Ishikawa (cell line): ENCODE data around the gene ZNF628.

ENCODE experiments used
- CREB1 ChIP-seq: IDR thresholded peaks from 2 replicates; pipeline ENCODE4 v1.6.1; 2012; ENCODE audit warnings: low read depth
- EGR1 ChIP-seq: IDR thresholded peaks from 2 replicates; pipeline ENCODE4 v1.6.1; 2012
- EP300 ChIP-seq: IDR thresholded peaks from 2 replicates; pipeline ENCODE4 v1.6.1; 2012; ENCODE audit warnings: borderline replicate concordance
- FOXM1 ChIP-seq: IDR thresholded peaks from 2 replicates; pipeline ENCODE4 v1.6.1; 2012; ENCODE audit warnings: low read depth, borderline replicate concordance
- MAX ChIP-seq: IDR thresholded peaks from 2 replicates; pipeline ENCODE4 v1.6.1; 2012
- NFIC ChIP-seq: IDR thresholded peaks from 2 replicates; pipeline ENCODE4 v1.6.1; 2012
- RAD21 ChIP-seq: IDR thresholded peaks from 2 replicates; pipeline ENCODE4 v1.6.1; 2012; ENCODE audit warnings: low read depth
- REST ChIP-seq: IDR thresholded peaks from 2 replicates; pipeline ENCODE4 v1.6.1; 2012; ENCODE audit warnings: low read depth, mild to moderate bottlenecking
- TAF1 ChIP-seq: IDR thresholded peaks from 2 replicates; pipeline ENCODE4 v1.6.1; 2012; ENCODE audit warnings: low read depth, mild to moderate bottlenecking
- YY1 ChIP-seq: IDR thresholded peaks from 2 replicates; pipeline ENCODE4 v1.6.1; 2012; ENCODE audit warnings: low read depth

- TF ChIP-seq RAD21 (no peak), YY1 (no peak), EGR1 (no peak), REST (no peak), TAF1 (no peak), NFIC (no peak), FOXM1 (no peak), EP300 (no peak), CREB1 (no peak), MAX (no peak)
These were observed 53.3 kb downstream of the ZNF628 start for GRCh38 chr19:55529636-55530234.
